Suprapubic skin (tissue), 4 donors: ENCODE data around the gene IL3. TPM values are rescaled to one million over a fixed set of nuclear protein-coding genes. Genes with fewer than 3 reads are reported as not detected.

Source experiments
- DNase-seq, 2 donors: peaks; one replicate each; pipeline ENCODE4 v3.0.0-alpha.2; 2019; ENCODE audit warnings: low spot score in 2 of 2
- H3K27ac ChIP-seq: fragments of 200-600 bp; sonication (generic); one replicate; pipeline ENCODE4 v1.5.1; 2019
- H3K27me3 ChIP-seq: fragments of 200-600 bp; sonication (generic); one replicate; pipeline ENCODE4 v1.5.1; 2019
- H3K36me3 ChIP-seq: fragments of 200-600 bp; sonication (generic); one replicate; pipeline ENCODE4 v1.5.1; 2019
- H3K4me1 ChIP-seq: fragments of 200-600 bp; sonication (generic); one replicate; pipeline ENCODE4 v1.5.1; 2019
- H3K4me3 ChIP-seq: fragments of 200-600 bp; sonication (generic); one replicate; pipeline ENCODE4 v1.5.1; 2019; ENCODE audit warnings: mild to moderate bottlenecking
- H3K9me3 ChIP-seq: fragments of 200-600 bp; sonication (generic); one replicate; pipeline ENCODE4 v1.5.1; 2019
- EP300 ChIP-seq: sonication (generic); formaldehyde crosslinking; IDR thresholded peaks from one replicate; pipeline ENCODE4 v1.6.1; 2017; ENCODE audit warnings: antibody characterized with exemption
- POLR2A ChIP-seq, 2 donors: fragments of 450-650 bp; IDR thresholded peaks; one replicate each; pipeline ENCODE4 v1.6.1; 2017; ENCODE audit warnings: antibody characterized with exemption in 2 of 2, mild to moderate bottlenecking in 2 of 2, moderate library complexity in 2 of 2
- POLR2AphosphoS5 ChIP-seq, 3 donors: sonication (generic); formaldehyde crosslinking; IDR thresholded peaks; one replicate each; pipeline ENCODE4 v1.6.1; 2017; ENCODE audit warnings: antibody characterized with exemption in 3 of 3
- WGBS: methylation state at CpG from one replicate; pipeline ENCODE4 v1.1.5; 2018; 5-methylcytosine and 5-hydroxymethylcytosine counted together
- total RNA-seq, 4 donors: library from RNA; depleted of rRNA; stranded (reverse); fragments of >200 nt; gene quantifications; one replicate each; pipeline ENCODE4 v1.1.0, GENCODE V29; 2016
- TF ChIP-seq, protein P1 (sequence below), 2 donors: fragments of 200-600 bp in 1 of 2; fragments of 450-650 bp in 1 of 2; sonication (generic) in 1 of 2; IDR thresholded peaks; one replicate each; pipeline ENCODE4 v1.5.1; 2016 to 2019; ENCODE audit warnings: antibody characterized with exemption in 2 of 2, mild to moderate bottlenecking in 1 of 2, moderate library complexity in 1 of 2

The IL3 gene
- total RNA-seq, 4 donors from 2014 or later = not detected

GRCh38 chr5:132065951-132066701 lies 5.7 kb downstream of the IL3 start:
- H3K27ac ChIP-seq = no peak overlapping the region
- H3K36me3 ChIP-seq = no peaks in the 10 kb centered on the region
- TF ChIP-seq POLR2AphosphoS5 (IDR thresholded peaks at IDR 0.05) (no peak), POLR2A (IDR thresholded peaks at IDR 0.05) (no peak), EP300 (no peak)
- TF ChIP-seq, protein P1, sequence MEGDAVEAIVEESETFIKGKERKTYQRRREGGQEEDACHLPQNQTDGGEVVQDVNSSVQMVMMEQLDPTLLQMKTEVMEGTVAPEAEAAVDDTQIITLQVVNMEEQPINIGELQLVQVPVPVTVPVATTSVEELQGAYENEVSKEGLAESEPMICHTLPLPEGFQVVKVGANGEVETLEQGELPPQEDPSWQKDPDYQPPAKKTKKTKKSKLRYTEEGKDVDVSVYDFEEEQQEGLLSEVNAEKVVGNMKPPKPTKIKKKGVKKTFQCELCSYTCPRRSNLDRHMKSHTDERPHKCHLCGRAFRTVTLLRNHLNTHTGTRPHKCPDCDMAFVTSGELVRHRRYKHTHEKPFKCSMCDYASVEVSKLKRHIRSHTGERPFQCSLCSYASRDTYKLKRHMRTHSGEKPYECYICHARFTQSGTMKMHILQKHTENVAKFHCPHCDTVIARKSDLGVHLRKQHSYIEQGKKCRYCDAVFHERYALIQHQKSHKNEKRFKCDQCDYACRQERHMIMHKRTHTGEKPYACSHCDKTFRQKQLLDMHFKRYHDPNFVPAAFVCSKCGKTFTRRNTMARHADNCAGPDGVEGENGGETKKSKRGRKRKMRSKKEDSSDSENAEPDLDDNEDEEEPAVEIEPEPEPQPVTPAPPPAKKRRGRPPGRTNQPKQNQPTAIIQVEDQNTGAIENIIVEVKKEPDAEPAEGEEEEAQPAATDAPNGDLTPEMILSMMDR (IDR thresholded peaks at IDR 0.05) = no peak
- DNase-seq = no peak
- no peaks in the 10 kb centered on the region for H3K9me3 ChIP-seq
- no peaks in the 10 kb centered on the region for H3K4me1 ChIP-seq
- 96% methylated on average over 13 of the region's 13 CpGs for WGBS
- H3K4me3 ChIP-seq = no peak overlapping the region
- no peaks in the 10 kb centered on the region for H3K27me3 ChIP-seq

DNA sequence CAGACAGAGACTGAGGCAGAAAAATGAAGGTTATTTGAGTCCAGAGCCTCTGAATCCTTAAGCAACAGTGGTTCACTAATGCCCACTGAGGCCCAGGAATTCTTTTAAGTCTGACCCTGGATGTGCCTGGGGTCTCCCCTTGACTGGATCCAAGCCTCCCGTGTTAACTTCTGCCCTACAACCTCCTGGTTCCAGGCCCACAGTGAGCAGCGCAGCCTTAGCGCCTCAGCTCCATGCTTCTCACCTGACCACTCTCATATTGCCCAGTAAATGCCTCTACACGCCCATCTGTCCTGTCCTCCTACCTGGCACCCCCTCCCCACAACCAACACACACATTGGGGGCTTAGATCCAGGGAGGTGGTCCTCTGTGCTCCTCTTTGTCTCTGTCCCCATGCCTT lies 6.4 kb downstream of the IL3 start:
- H3K9me3 ChIP-seq = no peaks in the 10 kb centered on the region
- no peak overlapping the region for H3K4me3 ChIP-seq
- no peak overlapping the region for H3K27ac ChIP-seq
- H3K27me3 ChIP-seq = no peaks in the 10 kb centered on the region
- H3K4me1 ChIP-seq = no peaks in the 10 kb centered on the region
- TF ChIP-seq POLR2AphosphoS5 (IDR thresholded peaks at IDR 0.05) = no peak
- TF ChIP-seq, protein P1 (IDR thresholded peaks at IDR 0.05) = no peak
- no peak for TF ChIP-seq POLR2A (IDR thresholded peaks at IDR 0.05)
- no peak for TF ChIP-seq EP300
- DNase-seq = no peak
- no peaks in the 10 kb centered on the region for H3K36me3 ChIP-seq
- 91% methylated on average over 4 of the region's 4 CpGs for WGBS

DNA sequence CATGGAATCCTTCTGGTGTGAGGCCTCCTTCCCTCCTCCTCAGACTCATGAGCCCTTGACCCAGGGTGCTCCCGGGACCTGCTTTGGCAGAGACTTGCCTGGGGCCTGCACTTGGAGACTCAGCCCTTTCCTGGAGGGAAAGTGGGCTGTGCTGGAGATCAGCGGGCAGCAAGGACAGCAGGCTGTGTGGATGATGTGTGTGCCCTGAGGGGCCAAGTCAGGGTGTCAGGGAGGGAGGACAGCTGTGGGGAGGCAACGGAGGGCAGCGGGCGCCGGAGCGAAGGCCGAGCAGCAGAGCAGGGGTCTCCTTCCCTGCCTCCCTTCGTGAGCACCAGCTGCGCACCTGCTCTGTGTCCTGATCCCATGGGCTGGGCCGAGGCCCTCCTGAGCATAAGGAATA lies 7.0 kb downstream of the IL3 start:
- H3K4me1 ChIP-seq = no peaks in the 10 kb centered on the region
- no peaks in the 10 kb centered on the region for H3K9me3 ChIP-seq
- no peaks in the 10 kb centered on the region for H3K27me3 ChIP-seq
- no peak for DNase-seq
- H3K4me3 ChIP-seq = no peak overlapping the region
- no peak overlapping the region for H3K27ac ChIP-seq
- 92% methylated on average over 7 of the region's 11 CpGs for WGBS
- TF ChIP-seq, protein P1 (IDR thresholded peaks at IDR 0.05) = no peak
- TF ChIP-seq POLR2A (IDR thresholded peaks at IDR 0.05) (no peak), POLR2AphosphoS5 (IDR thresholded peaks at IDR 0.05) (no peak), EP300 (no peak)
- H3K36me3 ChIP-seq = no peaks in the 10 kb centered on the region

- no peak for TF ChIP-seq EP300
- TF ChIP-seq POLR2AphosphoS5 (IDR thresholded peaks at IDR 0.05) = no peak
- TF ChIP-seq, protein P1 (IDR thresholded peaks at IDR 0.05) = no peak
- TF ChIP-seq POLR2A (IDR thresholded peaks at IDR 0.05) = no peak
- Histone ChIP-seq H3K27ac (no peak overlapping the region), H3K4me3 (no peak overlapping the region), H3K4me1 (peaks cover under 1% of the 10 kb centered on the region), H3K36me3 (no peaks in the 10 kb centered on the region), H3K27me3 (no peaks in the 10 kb centered on the region), H3K9me3 (no peaks in the 10 kb centered on the region)
- WGBS = 84% methylated on average over 13 of the region's 13 CpGs
- no peak for DNase-seq
These were observed 7.7 kb downstream of the IL3 start for GRCh38 chr5:132067941-132068808.

GRCh38 chr5:132069561-132069960 lies 9.1 kb downstream of the IL3 start:
- DNase-seq = no peak
- no peaks in the 10 kb centered on the region for H3K9me3 ChIP-seq
- H3K27me3 ChIP-seq = no peaks in the 10 kb centered on the region
- TF ChIP-seq POLR2A (IDR thresholded peaks at IDR 0.05) = no peak
- TF ChIP-seq POLR2AphosphoS5 (IDR thresholded peaks at IDR 0.05) = no peak
- TF ChIP-seq, protein P1 (IDR thresholded peaks at IDR 0.05) = no peak
- no peak for TF ChIP-seq EP300
- no peak overlapping the region for H3K4me3 ChIP-seq
- no peaks in the 10 kb centered on the region for H3K36me3 ChIP-seq
- 99% methylated on average over 6 of the region's 10 CpGs for WGBS
- peaks cover 3% of the 10 kb centered on the region for H3K4me1 ChIP-seq
- no peak overlapping the region for H3K27ac ChIP-seq
